Right kidney (tissue), 1 donor: ENCODE results near the gene GPC6.
"Not testable (repeated sequence)": the region's sequence is repeated elsewhere in the genome, so short reads cannot be mapped to it uniquely, and the experiment has no call there.

Experiments used
- DNase-seq: peaks from one replicate; pipeline ENCODE4 v3.0.0-alpha.2; 2016

Gene GPC6

DNA sequence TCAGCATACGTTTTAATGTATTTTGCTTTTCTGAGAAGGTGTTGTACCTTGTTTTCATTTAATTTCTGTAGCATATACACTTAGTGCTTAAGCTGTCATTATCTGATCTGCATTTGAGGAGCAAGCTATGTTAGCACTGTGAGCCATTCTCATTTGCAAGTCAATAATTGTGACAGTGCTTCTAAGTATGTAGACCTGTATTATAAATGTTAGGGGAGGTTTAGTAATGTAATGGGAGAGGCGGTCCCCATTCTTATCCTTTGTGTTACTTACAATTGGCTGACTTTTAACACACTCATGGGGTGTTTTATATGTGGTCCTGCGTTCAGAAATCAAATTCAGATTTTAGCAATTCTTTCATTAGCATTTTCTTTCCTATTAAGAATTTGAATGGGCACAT lies 90.2 kb downstream of the GPC6 start:
- no peak for DNase-seq

- no peak for DNase-seq
These were observed 92.1 kb downstream of the GPC6 start for GRCh38 chr13:93318534-93319254.

DNA sequence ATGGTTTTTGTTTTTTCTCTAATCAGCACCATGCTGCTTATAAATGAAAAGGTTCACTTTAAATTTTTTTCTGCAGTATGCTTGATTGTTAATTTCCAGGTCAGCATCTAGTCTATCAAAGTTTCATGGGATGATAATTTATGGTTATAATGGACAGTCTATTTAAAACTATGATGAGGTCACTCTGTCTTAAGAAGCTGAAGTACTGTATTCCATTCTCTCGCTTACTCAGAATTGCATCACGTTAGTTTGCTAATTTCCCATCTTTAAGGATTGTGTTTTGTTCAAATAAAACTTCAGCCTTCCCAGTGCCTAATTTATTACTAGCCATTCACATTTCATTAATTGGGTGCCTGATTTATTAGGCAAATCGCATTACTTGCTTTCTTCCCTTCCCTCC lies 94.3 kb downstream of the GPC6 start:
- no peak for DNase-seq

GRCh38 chr13:93323880-93324279 lies 97.3 kb downstream of the GPC6 start:
- DNase-seq, result not testable (repeated sequence)

DNA sequence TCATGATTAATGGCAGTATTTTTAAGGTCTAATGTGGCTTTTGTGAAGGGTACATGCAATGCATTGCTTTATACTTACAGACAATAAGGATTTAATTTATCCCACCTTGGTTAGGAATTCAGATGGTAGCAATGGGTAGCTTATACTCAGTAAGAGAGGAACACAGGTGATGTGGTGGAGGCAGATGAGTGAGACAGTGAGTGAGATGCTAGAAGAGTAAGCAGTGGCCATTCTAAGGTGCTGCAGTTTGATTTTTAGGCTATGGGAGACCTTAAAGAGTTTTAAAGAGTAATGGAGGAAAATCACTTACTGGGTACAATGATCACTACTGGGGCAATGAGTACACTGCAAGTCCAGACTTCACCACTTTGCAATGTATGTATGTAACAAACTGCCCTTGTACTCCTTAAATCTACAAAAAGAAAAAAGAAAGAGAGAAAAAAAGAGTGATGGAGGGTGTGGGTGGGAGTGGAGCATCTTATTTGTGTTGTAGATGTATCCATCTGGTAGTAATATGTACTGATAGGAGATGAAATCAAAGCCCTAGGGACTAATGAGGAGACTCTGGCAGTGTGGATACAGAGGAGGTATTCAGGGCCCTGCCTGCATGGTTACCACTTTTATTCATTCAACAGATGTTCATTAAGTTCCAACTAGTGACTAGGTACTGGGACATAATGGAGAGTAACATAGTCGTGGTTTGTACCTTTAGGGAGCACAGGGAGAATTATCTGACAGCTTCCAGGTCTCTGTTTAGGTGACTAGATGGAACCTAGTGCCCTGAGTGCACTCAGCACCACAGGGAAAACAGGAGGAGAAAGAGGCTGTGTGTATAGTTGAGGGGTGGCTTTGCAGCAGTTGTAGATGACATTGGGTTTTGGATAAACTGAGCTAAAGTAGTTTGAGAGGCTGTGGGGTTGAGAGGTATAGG lies 99.0 kb downstream of the GPC6 start:
- DNase-seq, result no peak

DNA sequence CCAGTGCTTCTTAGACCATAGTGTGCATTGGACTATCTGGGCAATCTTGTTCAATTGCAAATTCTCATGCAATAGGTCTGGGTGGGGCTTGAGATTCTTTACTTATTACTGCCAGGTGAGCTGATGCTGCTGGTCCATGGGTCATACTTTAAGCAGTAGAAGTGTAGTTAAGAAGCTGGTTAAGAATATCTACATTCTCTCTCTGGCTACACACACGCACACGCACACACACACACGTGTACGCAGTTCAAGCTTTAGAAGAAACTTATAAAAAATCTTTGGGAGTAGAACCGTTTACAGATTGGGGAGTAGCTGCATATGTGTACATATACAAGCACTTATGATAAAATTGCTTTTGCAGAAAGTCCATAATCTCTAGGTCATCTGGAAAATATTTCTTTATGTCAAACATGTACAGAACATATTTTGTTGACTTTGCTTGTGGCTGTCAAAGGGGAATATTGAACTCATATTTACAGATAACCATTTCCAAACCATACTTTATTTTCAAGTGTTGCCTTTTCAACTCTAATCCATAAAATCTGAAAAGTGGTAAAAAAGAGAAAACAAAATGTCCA lies 99.7 kb downstream of the GPC6 start:
- DNase-seq, result no peak

- DNase-seq, result no peak
These were observed 102.3 kb downstream of the GPC6 start for GRCh38 chr13:93328943-93329342.

- DNase-seq, result no peak
These were observed 110.1 kb downstream of the GPC6 start for GRCh38 chr13:93336728-93337127.

GRCh38 chr13:93338030-93338429 lies 111.4 kb downstream of the GPC6 start:
- DNase-seq, result no peak

GRCh38 chr13:93338906-93339305 lies 112.3 kb downstream of the GPC6 start:
- no peak for DNase-seq

- no peak for DNase-seq
These were observed 112.9 kb downstream of the GPC6 start for GRCh38 chr13:93339550-93339949.

GRCh38 chr13:93341517-93341916 lies 114.9 kb downstream of the GPC6 start:
- no peak for DNase-seq

- DNase-seq, result no peak
These were observed 116.5 kb downstream of the GPC6 start for GRCh38 chr13:93343097-93343496.

DNA sequence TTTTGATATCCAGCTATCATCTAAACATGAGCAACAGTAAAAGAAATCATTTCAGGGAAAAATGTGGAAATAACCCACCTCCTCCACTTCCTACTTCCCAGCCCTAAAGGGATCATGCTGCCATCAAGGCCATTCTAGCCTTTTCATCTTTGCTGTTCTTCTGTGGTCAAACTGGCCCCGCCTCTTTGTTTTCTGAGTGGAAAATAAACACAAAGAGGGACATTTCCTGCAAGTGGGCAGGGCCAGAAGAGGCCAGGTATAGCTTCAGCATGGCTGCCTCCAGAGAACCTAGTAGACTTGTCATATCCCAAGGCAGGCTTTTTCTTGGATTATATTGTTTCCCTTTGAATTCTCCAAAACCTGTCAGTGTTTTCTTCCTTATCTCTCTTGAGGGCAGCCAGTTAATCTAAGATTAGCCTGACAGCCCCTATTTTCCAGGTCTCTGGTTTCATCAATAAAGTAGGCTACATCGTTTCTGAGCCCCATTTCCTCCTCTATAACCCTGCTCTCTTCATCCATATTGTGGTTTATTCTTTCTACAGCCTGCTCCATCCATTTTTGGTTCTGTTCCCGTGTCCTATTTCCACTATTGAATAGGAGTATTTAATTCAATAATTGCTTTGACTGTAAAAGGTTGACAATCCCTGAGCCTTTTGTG lies 117.6 kb downstream of the GPC6 start:
- DNase-seq, result no peak

DNA sequence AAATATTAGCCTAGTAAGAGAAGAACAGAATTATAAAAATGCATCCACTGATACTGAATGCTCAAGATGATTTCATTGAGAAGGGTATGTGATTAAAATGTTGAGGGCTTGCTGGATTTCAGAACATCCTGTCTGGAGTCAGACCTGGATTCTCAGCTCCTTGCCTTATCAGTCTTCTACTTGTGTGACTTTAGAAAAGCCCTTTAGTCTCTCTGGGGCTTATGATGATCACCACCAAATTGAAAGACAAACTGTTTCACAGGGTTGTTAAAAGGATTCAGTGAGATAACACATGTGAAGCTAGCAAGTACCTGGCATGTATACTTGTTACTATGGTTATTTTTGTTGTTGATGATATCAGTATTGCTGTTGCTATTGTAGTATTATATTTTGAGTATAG lies 118.4 kb downstream of the GPC6 start:
- no peak for DNase-seq

DNA sequence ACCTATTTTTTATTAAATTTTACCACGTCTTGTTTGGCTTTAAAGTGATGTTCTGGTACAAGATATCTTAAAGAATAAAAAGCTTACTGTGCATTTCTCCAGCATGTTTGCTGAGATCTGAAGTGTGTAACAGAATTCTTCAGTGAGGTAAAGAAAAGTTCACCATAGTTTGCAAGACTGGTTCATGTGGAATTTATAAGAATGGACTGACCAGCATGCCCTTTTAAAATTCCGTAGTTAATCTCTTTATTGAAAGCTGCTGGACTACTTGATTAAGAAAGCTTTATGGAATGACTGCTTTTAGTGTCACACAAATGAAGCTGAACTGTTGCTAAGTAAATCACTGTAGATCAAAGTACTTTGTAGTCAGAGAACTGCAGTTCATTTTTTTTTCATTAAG lies 119.2 kb downstream of the GPC6 start:
- DNase-seq, result no peak

DNA sequence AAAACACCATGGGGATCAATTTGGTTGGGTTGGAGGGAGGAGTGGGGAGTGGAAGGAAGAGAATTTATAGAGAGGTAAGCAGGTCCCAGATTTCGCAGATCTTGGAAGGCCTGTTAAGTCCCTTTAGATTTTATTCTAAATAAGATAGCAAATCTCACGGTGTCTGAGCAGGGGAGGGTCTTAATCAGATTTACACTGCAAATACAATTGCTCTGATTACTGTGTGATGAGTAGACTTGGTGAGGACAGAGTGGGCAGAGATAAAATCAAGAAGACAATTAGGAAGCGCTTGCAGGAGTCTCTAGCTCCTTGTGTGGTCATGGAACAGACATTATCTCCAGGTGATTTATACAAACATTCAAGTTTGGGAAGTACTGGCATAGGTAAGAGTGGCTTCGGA lies 126.0 kb downstream of the GPC6 start:
- DNase-seq, result no peak

DNA sequence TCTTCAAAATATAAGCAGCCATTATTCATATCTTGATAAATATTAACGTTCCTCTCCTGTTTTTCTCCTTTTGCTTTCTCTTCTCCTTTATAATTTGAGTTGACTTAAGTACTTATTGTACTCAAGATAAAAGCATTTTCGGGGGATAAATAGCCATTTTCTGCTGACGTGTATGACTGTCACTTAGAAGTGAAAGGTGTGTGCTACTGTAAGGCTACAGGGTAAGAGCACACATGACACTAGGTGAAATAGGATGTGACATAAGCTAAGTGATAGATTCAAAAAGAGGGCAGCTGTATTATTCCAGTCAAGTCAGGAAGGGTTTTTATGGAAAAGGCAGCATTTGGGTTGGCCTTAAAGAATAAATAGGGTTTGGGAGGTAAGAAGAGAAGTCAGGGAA lies 128.5 kb downstream of the GPC6 start:
- no peak for DNase-seq

GRCh38 chr13:93356469-93356868 lies 129.9 kb downstream of the GPC6 start:
- DNase-seq, result no peak

DNA sequence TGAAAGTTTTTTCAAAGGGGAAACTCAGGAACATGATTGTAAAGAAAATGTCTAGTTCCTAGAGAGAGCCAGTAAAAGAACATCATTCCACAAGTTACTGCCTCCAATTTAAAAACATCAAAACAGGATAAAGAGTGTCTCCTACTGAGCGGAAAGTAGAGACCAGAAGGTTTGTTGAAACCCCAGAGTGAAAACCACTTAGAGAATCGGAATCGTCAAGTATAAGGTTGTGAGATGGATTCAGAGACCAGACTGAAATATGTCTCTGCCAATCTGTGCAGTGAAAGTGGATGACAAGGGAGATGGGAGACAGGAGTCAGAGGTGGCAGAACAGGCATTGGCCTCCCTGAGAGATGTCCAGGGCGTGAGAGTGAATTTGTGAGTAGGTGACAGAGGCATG lies 133.4 kb downstream of the GPC6 start:
- DNase-seq, result no peak

DNA sequence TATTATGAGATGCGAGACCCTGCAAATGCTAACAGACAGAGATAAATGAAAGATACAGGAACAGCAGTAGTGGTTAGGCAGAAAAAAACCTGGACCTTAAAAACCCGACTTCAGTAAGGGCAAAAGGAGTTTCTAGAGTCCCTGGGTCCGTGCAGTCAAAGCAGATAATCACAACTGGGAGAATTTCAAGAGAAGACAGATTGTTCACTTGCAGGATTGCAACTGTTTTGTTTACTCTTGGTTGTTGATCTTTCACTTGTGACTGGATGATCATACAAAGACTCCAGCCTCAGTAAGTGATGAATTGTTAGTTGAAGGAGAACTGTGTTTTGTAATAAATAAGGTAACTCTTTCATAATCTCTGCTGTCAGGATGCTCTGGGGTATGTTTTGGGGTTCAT lies 135.1 kb downstream of the GPC6 start:
- no peak for DNase-seq

DNA sequence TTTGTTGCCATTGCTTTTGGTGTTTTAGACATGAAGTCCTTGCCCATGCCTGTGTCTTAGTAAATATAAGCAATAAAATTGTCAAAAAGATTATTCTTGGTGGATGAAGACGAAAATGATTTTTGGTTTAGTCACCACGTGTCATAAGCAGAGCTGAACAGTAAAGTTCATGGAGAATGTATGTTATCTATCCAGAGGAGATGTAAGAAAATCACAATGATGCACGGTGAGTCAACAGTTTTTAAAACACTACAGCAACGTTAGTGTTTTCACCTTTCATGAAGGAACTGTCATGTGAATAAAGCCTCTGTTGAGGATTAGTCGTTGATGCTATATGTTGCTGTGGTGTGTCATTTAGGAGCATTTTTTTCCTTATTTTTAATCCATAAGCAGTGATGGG lies 137.6 kb downstream of the GPC6 start:
- DNase-seq, result no peak

GRCh38 chr13:93368296-93368695 lies 141.7 kb downstream of the GPC6 start:
- DNase-seq, result no peak
